GM21423 (cell line): ENCODE measurements around the gene FIGNL2.

Experiments
- ATAC-seq: cut with Tn5 transposase; IDR thresholded peaks from one replicate; pipeline ENCODE4 v1.9.1; 2021; ENCODE audit warnings: mild to moderate bottlenecking, moderate library complexity; ENCODE audit not compliant: unreplicated experiment

Gene FIGNL2

DNA sequence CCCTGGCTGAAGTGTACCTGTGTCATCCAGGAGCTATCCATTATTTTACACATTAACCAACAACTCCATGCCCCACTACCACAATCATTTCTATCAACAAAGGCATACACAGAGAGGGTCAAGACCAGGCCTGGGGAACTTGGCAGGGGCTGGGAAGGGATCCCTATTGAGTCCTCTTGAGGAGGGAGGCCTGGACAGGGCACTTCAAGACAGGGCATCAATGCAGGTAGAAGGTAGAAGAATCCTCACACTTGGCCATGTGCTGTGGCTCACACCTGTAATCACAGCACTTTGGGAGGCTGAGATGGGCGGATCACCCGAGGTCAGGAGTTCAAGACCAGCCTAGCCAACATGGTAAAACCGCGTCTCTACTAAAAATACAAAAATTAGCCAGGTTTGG lies 26.0 kb upstream of the FIGNL2 start:
- ATAC-seq = no peak

DNA sequence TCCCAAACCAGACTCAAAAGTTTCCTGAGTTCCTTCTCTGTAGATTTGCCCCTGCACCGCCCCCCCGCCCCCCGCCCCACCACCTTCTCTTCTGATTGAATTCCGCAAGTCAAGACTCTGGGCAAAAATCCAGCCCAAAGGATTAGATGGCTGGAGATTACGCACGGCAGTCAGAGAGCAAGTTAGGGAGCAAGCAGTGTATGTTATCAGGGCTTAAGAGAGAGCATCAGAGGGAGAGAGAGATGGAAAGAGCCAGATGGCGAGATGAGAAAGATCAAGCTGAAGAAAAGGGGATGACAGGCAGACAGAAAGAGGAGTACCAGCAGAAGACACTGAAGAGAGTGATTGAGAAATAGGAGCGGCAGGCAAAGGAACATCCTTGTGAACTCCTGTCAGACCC lies 25.5 kb upstream of the FIGNL2 start:
- ATAC-seq = no peak

DNA sequence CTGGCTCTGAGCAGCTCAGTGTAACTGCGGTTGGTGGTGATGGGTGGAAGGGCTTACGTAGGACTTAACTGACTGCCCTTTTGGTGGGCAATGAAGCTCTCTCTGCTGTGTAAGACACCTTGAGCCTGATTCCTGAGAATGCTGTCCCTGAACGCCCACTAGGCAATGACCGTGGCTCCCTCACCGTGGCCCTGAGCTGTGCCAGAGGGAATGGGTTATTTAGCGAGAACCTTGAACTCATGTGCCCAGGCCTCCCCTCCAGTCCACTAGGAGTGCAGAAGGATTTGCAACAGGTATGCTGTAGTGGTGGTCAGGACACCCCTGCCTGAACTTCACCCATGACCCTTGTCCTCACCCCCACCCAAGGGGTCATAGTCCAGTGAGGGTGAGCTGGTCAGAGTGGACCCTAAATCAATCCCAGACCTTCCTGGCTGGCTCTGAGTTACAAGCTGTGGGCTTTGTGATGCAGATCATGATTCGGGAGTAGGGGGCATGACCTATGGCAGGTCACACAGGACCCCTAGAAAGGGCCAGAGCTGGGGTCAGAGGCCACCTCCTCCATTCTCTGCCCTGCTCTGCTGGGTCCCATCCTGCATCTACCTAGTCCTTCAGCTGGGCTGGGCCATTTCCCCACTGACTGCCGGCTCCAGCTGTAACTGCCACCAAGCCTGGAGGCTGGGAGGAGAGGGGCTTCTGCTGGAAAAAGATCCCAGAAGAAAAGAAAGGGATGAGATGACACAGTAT lies 24.9 kb upstream of the FIGNL2 start:
- ATAC-seq = no peak

DNA sequence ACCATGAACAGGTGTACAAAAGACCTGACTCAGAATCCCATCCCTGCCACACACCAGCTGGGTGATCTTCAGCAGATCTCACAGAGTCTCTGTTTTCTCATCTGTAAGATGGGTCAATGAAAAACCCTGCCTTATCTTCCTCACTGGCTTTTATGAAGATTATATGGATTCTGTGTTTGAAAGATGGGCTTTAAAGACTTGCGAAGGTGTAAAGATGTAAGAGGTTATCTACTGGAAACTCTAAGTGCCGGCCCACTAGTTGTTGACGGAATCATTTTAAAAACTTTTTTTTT lies 24.1 kb upstream of the FIGNL2 start:
- ATAC-seq = no peak

DNA sequence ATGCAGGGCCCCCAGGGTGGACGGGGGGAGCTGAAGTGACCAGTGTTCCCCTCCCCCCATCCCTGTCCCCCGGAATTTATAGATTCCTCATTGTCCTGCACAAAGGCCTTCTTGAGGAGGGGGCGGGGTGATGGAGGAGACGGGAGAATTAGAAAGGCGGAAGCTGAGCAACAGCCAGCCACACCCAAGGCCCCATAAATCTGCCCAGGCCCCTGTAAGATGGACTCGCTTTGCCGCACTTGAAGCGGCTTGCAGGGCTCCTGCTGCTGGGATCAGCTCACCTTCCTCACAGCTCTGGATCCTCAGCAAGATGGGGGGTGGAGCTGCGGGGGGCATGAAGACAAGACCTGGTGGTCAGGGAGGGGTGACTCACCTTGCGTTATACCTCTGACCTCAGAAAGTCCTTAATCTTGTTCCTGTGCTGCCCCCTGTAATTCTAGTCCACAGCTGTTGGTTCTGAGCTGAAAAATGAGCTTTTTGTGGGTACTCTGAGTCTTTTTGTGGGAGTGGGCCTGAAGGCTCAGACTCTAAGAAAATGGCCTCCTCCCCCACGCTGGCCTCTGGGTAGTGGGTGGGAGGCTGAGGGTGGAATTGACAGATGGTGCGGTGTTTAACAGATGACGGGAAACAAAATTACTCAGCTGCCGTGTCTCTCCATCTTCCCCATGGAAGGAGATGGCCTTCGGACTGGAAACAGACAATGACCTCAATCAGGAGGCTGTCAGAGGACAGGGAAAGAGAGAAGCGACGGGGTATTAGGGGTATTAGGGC lies 23.6 kb upstream of the FIGNL2 start:
- ATAC-seq = no peak

DNA sequence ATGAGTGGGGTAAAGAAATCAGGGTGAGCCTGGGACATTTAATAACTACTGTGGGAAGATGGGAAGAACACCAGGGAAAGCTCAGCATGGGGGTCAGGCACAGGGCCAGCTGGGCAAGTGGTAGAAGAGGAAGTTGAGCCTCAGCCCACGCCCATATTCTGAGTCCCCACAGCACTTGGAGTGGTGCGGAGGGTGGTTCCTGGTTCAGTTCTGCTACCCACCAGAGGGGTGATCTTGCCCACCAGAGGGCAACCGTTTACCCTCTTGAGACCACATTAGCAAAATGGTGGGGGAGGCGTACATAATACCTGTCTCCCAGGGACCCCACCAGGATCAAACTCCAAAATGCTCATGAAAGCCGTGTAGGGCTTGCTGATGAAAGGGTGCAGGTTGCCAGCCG lies 22.6 kb upstream of the FIGNL2 start:
- no peak for ATAC-seq

DNA sequence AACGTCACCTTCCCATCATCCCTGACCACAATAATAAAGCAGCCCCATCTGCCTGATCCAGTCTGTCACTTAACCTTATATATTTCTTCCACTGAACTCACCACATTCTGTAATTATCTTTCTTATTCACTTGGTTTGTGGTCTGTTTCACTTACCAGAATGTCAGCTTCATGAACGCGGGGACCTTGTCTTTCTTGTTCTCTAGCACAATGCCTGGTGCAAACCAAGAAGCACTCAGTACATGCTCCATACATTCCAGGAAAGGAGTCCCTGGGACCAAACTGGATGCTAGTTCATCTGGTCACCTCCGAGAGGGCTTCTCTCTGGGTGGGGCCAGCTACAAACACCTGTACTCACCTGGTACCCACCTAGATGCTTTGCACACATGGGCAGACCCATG lies 22.0 kb upstream of the FIGNL2 start:
- ATAC-seq = no peak

DNA sequence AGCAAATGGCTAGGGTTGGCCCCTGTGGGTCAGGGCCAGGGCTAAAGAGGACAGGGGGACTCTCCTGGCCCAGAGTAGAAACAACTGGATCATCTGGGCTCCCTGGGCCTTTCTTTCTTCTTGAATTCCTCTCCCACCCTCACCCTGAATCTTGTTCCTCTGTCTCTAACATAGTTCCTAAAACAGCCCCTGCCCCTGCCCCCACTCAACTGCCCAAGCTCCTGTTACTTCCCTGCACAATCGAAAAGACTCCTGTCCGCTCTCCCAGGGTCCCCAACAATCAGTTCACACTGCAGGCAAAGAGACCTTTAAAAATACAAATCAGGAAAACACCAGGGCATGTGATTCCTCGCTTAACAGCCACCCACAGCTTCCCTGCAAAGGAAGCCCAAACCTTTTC lies 21.4 kb upstream of the FIGNL2 start:
- no peak for ATAC-seq

DNA sequence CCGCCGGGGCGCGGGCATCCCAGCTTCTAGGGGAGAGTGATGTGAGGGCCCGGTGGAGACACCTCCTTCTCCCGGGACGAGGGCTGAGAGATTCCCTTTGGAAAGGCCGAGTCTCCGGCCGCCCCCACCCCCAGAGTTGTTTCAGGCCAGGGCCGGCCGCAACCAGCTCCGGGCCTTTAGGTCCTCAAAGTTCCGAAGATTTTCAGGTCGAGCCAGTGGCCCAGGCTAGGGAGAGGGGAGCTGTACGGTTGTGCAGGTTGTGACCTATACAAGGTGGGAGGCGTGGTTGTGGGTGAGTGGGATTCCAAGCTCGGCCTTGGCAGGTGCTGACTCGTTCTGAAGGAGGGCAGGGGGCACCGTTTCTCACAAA lies 21.0 kb upstream of the FIGNL2 start:
- ATAC-seq = no peak

DNA sequence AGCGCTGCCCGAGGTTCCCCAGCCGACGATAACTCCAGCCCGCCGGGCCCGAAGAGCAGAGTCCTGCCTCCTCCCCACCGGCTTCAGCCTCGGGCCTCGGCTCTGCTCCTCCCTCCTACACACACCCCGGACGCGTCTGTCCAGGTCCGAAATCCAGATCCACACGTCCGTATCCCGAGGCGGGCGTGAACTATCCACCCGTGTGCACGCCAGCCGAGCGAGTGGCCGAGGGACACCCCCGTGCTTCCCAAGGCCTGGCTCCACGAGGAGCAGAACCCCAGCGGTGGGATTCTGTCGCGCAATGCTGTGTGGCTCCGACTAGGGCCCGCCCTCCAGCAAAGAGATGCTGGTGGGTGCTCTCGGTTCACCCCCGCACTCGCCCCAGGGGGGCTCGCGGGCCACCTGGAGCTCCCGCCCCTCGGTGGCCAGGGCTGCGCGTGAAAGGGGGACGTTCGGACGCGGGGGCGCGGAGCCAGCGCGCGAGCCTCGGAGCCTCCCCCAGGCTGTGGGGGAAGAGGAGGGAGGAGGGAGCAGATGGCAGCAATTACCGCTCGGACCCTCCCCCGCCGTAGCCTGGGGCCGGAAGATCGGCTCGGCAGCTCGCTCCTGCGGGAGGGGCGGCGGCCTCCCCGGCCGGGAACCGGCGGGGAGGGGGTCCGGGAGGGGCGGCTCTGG lies 20.4 kb upstream of the FIGNL2 start:
- no peak for ATAC-seq

DNA sequence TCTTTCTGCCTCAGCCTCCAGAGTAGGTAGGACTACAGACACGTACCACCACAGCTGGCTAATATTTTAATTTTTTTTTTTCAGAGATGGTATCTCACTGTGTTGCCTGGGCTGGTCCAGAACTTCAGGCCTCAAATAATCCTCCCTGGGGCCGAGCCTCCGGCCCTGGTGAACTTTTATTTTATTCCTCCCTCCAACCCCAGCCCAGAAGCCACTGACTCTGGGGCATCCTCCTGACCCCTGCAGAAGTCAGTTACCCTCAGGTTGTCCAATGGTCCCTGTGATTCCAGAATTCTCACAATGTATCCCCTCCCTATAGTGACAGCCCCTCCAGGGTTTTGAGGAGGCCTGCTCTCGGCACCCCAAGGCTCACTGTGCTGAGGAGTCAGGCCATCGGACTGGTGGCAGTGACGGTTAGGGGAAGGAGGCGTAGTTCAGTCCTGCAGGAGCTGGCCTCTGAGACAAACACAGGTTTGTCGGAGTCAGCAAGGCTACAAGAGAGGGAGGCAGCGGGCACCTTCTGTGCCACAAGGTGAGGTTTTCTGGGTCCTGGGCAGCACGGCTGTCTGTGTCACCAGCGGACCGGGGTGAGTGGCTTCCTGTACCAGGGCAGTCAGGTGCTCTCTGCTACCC lies 19.4 kb upstream of the FIGNL2 start:
- no peak for ATAC-seq

DNA sequence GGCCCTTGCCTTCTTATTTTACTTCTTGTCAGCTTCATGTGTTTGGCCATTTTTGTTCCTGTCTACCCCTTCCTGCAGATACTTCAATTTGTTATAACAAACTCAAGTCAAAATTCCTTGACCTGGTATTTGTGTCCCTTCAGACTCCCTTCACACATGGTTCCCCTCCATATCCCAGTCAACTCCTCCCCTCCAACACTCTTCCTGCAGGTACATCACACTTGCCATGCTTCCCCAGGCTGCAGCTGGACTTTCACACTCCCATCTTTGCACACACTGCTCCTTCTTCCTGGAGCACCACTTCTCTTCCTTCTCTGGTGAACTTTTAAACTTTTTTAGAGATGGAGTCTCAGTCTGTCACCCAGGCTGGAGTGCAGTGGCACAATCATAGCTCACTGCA lies 18.9 kb upstream of the FIGNL2 start:
- ATAC-seq = no peak

DNA sequence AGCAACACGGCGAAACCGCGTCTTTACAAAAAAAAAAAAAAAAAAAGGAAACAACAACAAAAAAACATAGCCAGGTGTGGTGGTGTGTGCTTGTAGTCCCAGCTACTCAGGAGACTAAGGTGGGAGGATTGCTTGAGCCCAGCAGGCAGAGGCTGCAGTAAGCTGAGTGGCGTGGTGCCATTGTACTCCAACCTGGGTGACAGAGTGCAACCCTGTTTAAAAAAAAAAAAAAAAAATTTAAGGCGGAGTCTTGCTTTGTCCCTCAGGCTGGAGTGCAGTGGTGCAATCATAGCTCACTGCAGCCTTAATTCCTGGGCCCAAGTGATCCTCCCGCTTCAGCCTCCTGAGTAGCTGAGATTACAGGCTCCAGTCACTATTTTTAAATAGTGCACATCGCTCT lies 18.2 kb upstream of the FIGNL2 start:
- ATAC-seq = no peak

DNA sequence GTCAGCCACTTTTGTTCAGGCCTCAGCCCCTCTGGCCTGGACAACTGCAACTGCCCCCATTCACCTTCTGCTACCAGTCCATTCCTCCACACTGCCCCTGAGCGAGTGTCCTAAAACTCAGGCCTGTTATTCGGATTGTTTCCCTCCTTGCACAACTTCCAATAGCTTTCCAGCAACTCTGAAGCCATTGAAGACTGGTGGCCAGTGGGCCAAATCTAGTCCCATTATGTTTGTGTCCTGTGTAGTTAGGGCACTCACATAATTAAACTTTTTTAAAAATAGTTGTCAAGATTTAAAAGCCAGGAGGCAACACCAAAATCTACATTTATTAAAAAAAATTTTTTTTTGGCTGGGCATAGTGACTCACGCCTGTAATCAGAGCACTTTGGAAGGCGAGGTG lies 17.8 kb upstream of the FIGNL2 start:
- ATAC-seq = no peak

DNA sequence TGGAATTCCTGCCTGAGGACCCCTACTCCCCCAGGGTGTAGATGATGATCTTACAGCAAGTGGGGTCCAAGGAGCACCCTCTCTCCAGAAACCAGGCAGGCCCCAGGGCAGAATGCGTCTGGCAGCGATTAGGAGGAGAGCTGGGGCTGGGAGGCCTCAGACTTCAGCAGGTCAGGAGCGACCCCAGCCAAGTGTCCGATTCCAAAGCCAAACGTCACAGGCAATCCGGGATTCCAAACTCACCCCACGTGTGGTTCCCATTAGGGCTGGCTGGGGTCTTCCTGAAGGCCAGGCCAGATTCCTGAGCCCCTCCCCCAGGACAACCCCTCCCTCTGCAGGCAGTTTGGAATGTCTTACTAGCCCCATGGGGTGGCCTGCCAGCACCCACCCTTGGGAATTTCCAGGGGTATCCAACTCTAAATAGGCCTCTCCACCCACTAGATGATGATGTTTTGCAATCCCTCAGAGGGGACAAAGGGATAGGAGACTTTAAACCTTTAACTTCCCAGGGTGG lies 17.3 kb upstream of the FIGNL2 start:
- no peak for ATAC-seq

DNA sequence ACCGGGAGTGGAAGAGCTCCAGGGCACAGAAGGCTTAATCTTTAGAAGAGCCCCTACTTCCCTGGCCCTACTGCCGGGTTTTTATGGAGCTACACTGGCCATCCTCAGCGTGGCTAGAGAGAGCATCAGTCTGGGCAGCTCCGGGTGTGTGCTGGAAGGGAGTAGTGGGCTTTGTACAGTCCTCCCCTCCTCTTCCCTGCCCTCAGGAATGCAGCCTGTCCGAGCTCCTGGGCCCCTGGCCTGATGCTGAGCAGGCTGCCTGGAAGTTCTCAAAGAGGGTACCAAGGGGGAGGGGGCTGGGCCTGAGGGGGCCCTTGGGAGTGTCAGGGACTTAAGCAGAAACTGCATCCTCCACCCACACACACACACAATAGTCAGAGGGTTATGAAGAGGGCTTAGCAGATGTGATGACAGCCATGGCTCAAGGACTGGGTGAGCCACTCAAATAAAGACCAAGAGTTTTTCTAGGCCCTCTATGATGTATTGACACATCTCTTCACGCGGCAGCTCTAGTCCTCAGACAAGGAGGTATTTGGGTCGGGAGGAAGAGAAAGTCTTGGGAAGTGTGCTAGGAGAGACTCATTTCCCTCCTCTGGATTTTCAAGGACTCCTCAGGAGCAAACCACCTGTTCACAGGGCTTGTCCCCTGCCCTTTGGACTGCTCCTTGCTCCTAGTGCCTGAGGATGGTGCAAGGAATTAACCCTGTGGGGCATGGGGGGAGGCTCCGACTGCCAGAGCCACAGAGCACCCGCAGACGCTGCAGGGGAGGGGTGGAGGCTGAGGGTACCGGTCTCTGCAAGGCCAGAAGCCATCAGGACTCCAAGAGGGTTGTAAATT lies 16.5 kb upstream of the FIGNL2 start:
- ATAC-seq = no peak

DNA sequence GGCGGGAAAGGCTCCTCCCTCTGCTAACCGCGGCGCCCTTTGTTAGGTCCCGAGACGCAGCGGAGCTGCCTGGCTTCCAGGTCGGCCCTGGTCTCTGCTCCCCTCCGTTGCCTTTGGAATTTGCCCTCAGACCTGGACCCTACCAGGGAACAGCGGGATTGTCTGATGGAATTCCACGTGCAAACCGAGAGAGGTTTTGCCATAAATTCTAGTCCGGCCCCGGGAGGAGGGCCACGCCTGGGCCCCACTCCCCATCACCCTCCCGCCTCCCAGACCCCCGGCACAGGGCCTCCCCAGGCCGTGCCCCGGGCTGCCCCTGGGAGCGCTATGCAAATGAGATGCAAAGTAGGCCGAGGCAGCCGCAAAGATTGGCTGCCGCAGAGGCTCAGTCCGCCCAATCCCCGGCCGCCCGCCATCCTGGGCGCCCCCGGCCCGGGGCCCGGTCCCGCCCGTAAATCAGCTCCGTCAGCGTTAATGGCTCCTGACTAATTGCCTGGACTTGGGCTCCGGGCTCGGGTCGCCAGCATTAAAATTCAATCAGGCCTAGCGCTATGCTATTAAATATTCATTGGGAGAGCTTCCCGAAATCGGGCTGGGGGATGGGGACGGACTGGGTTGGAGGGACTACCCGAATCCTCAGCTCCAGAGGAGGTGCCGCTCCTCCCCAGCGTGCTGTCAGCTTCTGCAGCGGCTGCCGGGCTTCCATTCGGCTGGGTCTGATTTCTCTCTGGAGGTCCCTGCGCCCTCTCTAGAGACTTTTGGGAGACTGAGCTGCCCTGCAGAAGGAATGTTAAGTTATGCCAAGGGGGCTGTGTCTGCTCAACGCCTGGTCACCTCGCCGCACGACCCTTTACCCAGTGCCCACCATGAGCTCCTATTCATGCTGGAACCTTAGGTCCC lies 15.7 kb upstream of the FIGNL2 start:
- no peak for ATAC-seq

DNA sequence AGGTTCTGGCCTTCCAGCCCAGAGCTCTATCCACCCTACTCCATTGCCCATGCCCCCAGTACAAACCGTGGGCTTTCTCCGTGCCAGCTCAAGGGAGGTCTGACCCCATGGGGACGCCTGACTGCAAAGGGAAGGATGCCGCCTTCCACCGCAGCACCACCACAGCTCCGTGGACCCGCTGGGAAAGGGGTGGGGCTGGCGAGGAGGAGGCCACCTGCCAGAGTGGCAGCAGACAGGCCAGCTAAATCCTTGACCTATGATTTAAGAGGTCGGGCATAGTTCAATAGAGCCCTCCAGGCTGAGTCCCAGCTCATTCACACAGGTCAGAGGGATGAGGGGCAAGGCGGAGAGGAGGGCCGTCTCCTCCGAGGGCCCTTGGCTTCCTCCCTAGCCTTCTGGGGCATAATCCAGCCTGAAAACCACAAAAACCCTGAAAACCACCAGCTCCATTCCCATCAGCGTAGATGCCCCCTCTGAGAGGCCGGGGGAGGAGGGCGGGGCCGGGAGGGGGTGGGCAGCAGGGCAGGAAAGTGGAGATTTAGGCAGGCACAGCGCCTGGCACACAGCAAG lies 14.9 kb upstream of the FIGNL2 start:
- no peak for ATAC-seq

DNA sequence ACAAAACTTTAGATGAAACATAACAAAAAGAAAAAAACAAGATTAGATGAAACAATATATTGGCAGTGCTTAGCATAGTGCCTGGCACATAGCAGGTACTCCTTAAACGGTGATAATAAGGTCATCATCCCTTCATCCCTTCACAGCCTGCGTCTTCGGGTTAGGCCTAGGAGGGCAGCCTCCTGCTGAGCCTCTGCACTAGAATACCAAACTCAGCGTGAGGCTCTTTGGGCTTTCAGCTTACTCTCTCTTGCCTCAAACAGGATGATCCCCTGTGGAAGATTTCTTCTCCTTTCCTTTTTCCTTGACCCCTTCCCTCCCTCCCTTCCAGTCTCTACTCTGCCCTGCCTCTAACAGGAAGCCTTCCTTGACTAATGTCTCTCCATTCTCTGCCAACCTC lies 14.4 kb upstream of the FIGNL2 start:
- no peak for ATAC-seq
